Cardiac muscle cell (in vitro differentiated cells and primary cell): ENCODE data around the gene STAB2. TPM values are rescaled to one million over a fixed set of nuclear protein-coding genes. Genes with fewer than 3 reads are reported as not detected.
A peak's percentile ranks its signal among the peaks of the same experiment; 100 is the strongest.

Source experiments
- DNase-seq, 2 donors: peaks; one replicate each; pipeline versions ENCODE4 v3.0.0 to v3.0.0-alpha.2; 2010 to 2017; ENCODE audit warnings: low read depth in 1 of 2, low spot score in 1 of 2
- H3K27ac ChIP-seq: fragments of 200-600 bp; sonication (generic); 2 replicates; pipeline ENCODE4 v1.5.1; 2016
- H3K27me3 ChIP-seq: fragments of 200-600 bp; sonication (generic); 2 replicates; pipeline ENCODE4 v1.6.0; 2016; ENCODE audit warnings: control low read depth
- H3K36me3 ChIP-seq: fragments of 200-600 bp; sonication (generic); 2 replicates; pipeline ENCODE4 v1.5.1; 2016; ENCODE audit warnings: control low read depth
- H3K4me1 ChIP-seq: fragments of 200-600 bp; sonication (generic); 2 replicates; pipeline ENCODE4 v1.8.1; 2017; ENCODE audit warnings: low read depth, mild to moderate bottlenecking, mixed run types
- H3K4me3 ChIP-seq: fragments of 200-600 bp; sonication (generic); 2 replicates; pipeline ENCODE4 v1.5.1; 2016; ENCODE audit warnings: mild to moderate bottlenecking
- H3K9me3 ChIP-seq: fragments of 200-600 bp; sonication (generic); 2 replicates; pipeline ENCODE4 v1.5.1; 2017; ENCODE audit warnings: low read depth, mild to moderate bottlenecking, control low read depth
- CTCF ChIP-seq: IDR thresholded peaks from 2 replicates; pipeline ENCODE4 v1.5.1; 2012; ENCODE audit warnings: low read depth, mild to moderate bottlenecking, low read length
- polyA plus RNA-seq: library from polyadenylated mRNA; unstranded; fragments of >200 nt; fragmentation: Nextera tagmentation; extraction: Ambion mirVana; gene quantifications from 2 replicates; pipeline ENCODE4 v1.2.1, GENCODE V29; 2016
- total RNA-seq: library from RNA; depleted of rRNA; stranded (reverse); fragments of >200 nt; gene quantifications from 2 replicates; pipeline ENCODE4 v1.2.3, GENCODE V29; 2016

STAB2 gene
- total and polyA plus RNA-seq, 2 experiments from 2014 or later = 0.03 TPM; not detected in 1

DNA sequence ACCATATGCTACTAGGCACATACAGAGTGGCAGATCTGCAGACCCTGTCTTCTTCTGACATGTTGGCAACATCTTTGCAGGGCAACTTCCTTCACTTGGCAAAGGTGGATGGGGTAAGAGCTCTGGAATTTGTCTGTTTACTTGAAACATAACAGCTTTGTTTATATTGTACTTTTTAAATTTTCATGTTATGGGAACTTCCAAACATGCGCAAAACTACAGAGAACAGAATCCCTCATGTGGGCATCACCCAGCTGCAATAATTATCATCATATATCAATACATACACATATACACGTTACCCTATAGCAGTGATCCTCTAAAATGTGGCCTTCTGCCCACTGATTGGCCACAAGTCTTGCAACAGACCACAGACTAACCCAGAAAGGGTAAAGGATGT lies 103.4 kb downstream of the STAB2 start:
- no peak for TF ChIP-seq CTCF
- DNase-seq = peak in 1 of 2 donors; percentile 11

GRCh38 chr12:103691063-103691462 lies 104.0 kb downstream of the STAB2 start:
- no peak for TF ChIP-seq CTCF
- Histone ChIP-seq H3K36me3 (no peaks in the 10 kb centered on the region), H3K4me3 (no peak overlapping the region), H3K27ac (no peak overlapping the region), H3K27me3 (peaks cover 12% of the 10 kb centered on the region), H3K9me3 (no peaks in the 10 kb centered on the region), H3K4me1 (no peaks in the 10 kb centered on the region)
- peak in 1 of 2 donors; percentile 14 for DNase-seq

More for the DNA sequence above, 103.4 kb downstream of the STAB2 start:
- Histone ChIP-seq H3K9me3 (no peaks in the 10 kb centered on the region), H3K4me1 (no peaks in the 10 kb centered on the region), H3K27ac (no peak overlapping the region), H3K36me3 (no peaks in the 10 kb centered on the region), H3K27me3 (peaks cover 5% of the 10 kb centered on the region), H3K4me3 (no peak overlapping the region)

GRCh38 chr12:103696101-103696500 lies 109.0 kb downstream of the STAB2 start:
- Histone ChIP-seq H3K4me1 (no peaks in the 10 kb centered on the region), H3K9me3 (no peaks in the 10 kb centered on the region), H3K4me3 (no peak overlapping the region), H3K36me3 (no peaks in the 10 kb centered on the region), H3K27ac (no peak overlapping the region), H3K27me3 (peaks cover 26% of the 10 kb centered on the region)
- no peak for TF ChIP-seq CTCF
- no peak for DNase-seq

DNA sequence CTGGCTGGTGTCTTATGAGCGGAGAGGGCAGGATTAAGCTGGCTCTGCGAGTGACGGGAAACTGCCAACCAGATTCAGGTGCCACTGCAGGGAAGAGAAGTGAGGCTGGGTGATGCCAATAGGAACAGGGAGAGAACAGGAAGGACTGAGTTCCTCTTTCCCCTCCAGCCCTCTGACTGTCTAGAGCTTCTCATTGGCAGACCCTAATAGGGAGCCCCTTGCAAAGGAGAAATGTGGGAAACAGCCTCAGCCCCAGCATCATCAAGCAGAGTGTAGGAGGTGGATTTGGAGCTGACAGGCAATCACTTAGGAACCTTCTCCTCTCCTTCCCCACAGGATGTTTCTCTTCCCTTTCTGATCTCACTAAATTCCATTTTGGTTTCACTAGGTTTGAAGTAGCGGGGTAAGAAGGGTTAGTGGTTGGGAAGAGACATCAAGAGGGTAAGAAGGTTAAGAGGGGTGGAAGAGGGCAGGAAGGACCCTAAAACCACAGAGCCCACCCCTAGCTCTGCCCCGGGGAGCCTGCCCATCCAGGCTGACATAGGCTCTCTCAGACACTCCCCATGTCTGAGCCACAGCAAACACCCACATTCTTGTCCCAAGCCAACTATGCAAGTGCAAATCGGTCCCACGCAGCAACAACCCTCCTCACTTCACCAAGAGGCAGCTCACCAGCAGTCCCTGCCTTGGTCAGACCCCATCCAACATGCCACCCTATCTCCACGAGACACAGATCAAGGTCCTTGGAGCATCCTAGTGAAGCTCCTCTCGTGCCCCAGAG lies 111.1 kb downstream of the STAB2 start:
- DNase-seq = no peak
- Histone ChIP-seq H3K4me3 (no peak overlapping the region), H3K27me3 (peaks cover 26% of the 10 kb centered on the region), H3K4me1 (no peaks in the 10 kb centered on the region), H3K36me3 (no peaks in the 10 kb centered on the region), H3K9me3 (no peaks in the 10 kb centered on the region), H3K27ac (no peak overlapping the region)
- no peak for TF ChIP-seq CTCF

DNA sequence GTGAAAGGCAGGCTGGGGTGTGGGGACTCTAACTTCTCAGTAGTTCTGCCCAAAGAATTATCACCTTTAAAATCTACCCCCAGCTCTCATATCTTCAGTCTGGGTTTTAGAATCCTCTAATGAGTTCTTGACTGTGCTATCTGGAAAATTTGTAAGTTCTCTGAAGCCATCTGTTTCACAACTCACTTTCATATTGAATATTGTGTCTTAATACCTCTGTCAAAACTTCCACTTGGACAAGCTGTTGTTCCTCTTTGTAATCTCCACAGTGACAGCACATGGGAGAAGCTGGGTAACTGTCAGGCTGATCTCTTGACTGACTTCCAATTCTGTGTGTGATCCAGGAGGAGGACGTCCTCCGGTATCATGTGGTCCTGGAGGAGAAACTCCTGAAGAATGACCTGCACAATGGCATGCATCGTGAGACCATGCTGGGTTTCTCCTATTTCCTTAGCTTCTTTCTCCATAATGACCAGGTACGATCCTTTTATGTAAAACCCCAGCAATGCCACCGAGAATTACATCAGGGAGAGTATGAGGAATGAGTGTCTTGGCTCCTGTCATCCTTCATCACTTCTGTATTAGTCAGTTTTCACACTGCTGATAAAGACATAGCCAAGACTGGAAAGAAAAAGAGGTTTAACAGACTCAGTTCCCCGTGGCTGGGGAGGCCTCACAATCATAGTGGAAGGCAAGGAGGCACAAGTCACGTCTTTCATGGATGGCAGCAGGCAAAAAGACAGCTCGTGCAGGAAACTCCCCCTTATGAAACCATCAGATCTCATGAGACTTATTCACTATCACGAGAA lies 111.9 kb downstream of the STAB2 start:
- peak in 1 of 2 donors; percentile 39 for DNase-seq
- peaks cover 26% of the 10 kb centered on the region for H3K27me3 ChIP-seq
- H3K4me1 ChIP-seq = no peaks in the 10 kb centered on the region
- no peak for TF ChIP-seq CTCF
- no peaks in the 10 kb centered on the region for H3K9me3 ChIP-seq
- no peaks in the 10 kb centered on the region for H3K36me3 ChIP-seq
- H3K27ac ChIP-seq = no peak overlapping the region
- no peak overlapping the region for H3K4me3 ChIP-seq
